ENCODE measurements around the gene KLK11.
A peak's percentile ranks its signal among the peaks of the same experiment; 100 is the strongest.

KLK11 gene

DNA sequence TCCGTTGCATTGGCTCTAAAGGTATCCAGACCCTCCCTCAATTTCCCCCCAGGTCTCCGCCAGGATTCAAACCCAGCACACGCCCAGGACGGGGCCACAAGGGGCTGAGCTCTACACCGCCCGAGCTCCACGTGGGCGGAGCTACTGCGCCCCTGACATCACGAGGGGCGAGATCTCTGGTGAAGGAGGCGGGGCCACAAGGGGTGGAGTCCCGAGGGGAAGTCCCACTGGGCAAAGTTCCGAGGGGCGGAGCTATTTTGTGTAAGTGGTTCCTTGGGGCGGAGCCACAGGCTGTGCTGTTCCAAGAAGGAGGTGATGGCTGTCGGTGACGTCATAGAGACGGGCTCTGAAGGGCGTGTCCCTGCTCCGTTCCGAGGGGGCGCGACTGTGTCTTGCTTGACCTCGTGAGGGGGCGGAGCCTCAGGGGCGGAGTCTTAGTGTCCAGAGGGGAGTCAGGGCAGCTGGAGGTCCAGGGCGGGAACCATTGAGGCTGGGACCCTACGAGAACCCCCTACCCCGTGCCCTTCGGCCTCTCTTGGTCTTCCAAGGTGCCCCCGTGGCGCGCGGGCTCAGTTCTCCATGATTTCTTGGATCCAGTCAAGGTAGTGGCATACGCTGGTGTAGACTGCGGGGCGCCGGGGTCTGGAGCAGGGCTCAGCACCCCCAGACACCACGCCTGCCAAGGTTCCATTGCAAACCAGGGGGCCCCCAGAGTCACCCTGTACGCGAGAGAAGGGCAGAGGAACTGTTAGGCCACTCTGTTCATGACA lies 23.7 kb downstream of the KLK11 start:
- no peak overlapping the region for H4K8ac ChIP-seq (ENCODE audit: low read depth, low read length)
- H2BK15ac ChIP-seq (replicated peaks; ENCODE audit: low read depth): no peak overlapping the region
- no peak overlapping the region for H2BK5ac ChIP-seq (ENCODE audit: low read length)
- H2BK120ac ChIP-seq (ENCODE audit: low read depth, low read length): no peak overlapping the region
- peak overlapping the region; percentile 53 for H3K9ac ChIP-seq (ENCODE audit: low read length)
- H3K18ac ChIP-seq (ENCODE audit: low read length): no peak overlapping the region
- no peak overlapping the region for H3K23ac ChIP-seq (ENCODE audit: low read length)
- no peak overlapping the region for H2AK5ac ChIP-seq (ENCODE audit: low read length)
- no peak overlapping the region for H3K4ac ChIP-seq (ENCODE audit: low read depth, low read length)
- H3K4me2 ChIP-seq (ENCODE audit: low read length): peak overlapping the region; percentile 62
- no peaks in the 10 kb centered on the region for H3K27me3 ChIP-seq (ENCODE audit: insufficient read depth, low read length, poor library complexity)
- H3K4me3 ChIP-seq (ENCODE audit: low read length): no peak overlapping the region
- H3K4me1 ChIP-seq (ENCODE audit: control insufficient read depth, low read depth, low read length): no peaks in the 10 kb centered on the region
- no peaks in the 10 kb centered on the region for H3K36me3 ChIP-seq (ENCODE audit: control insufficient read depth, insufficient read depth, low read length)
- peak; percentile 93 for DNase-seq
- H3K27ac ChIP-seq (ENCODE audit: low read depth, low read length): no peak overlapping the region
- no CpG with 5 or more reads among the region's 42 CpGs for WGBS (ENCODE audit: extremely low coverage, insufficient coverage, low lambda C conversion rate)
- no peaks in the 10 kb centered on the region for H3K79me2 ChIP-seq (ENCODE audit: control insufficient read depth, insufficient read depth, low read length)
- H4K5ac ChIP-seq (ENCODE audit: low read length): no peak overlapping the region
- H3K79me1 ChIP-seq (ENCODE audit: low read length): no peaks in the 10 kb centered on the region
- H3K56ac ChIP-seq (ENCODE audit: low read length): peak overlapping the region; percentile 82

DNA sequence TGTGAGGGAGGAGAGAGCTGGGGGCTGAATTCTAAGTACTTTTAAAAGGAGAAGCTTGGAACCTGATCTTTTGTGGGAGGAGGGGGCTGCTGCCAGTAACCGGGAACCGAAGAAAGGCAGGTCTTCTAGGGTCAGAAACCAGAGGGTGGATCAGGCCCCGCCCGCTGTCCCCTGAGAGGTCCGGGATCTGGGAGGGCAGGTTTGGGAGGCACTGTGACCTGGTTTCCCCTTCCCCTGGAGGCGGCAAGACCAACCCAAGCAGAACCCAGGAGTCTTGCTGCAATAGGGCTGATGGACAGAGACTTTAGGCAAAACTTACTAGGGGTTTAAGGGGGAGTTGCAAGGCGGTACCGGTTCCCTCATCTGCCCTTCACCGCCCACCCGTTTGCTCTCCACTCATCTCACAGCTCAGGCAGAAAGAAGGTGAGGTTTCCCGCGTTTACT lies 24.3 kb downstream of the KLK11 start:
- Histone ChIP-seq H3K23ac (ENCODE audit: low read length) (no peak overlapping the region), H3K4me2 (ENCODE audit: low read length) (peak overlapping the region; percentile 62), H3K27me3 (ENCODE audit: insufficient read depth, low read length, poor library complexity) (no peaks in the 10 kb centered on the region), H3K36me3 (ENCODE audit: control insufficient read depth, insufficient read depth, low read length) (no peaks in the 10 kb centered on the region), H2BK120ac (ENCODE audit: low read depth, low read length) (no peak overlapping the region), H3K9ac (ENCODE audit: low read length) (peak overlapping the region; percentile 53), H2BK5ac (ENCODE audit: low read length) (no peak overlapping the region), H3K4me3 (ENCODE audit: low read length) (no peak overlapping the region), H2AK5ac (ENCODE audit: low read length) (no peak overlapping the region), H3K18ac (ENCODE audit: low read length) (no peak overlapping the region), H3K79me2 (ENCODE audit: control insufficient read depth, insufficient read depth, low read length) (no peaks in the 10 kb centered on the region), H3K27ac (ENCODE audit: low read depth, low read length) (no peak overlapping the region), H2BK15ac (replicated peaks; ENCODE audit: low read depth) (no peak overlapping the region), H3K4me1 (ENCODE audit: control insufficient read depth, low read depth, low read length) (no peaks in the 10 kb centered on the region), H4K8ac (ENCODE audit: low read depth, low read length) (no peak overlapping the region), H3K56ac (ENCODE audit: low read length) (peak overlapping the region; percentile 82), H3K4ac (ENCODE audit: low read depth, low read length) (no peak overlapping the region), H3K79me1 (ENCODE audit: low read length) (no peaks in the 10 kb centered on the region), H4K5ac (ENCODE audit: low read length) (no peak overlapping the region)
- no peak for DNase-seq
- WGBS (ENCODE audit: extremely low coverage, insufficient coverage, low lambda C conversion rate): no CpG with 5 or more reads among the region's 12 CpGs

DNA sequence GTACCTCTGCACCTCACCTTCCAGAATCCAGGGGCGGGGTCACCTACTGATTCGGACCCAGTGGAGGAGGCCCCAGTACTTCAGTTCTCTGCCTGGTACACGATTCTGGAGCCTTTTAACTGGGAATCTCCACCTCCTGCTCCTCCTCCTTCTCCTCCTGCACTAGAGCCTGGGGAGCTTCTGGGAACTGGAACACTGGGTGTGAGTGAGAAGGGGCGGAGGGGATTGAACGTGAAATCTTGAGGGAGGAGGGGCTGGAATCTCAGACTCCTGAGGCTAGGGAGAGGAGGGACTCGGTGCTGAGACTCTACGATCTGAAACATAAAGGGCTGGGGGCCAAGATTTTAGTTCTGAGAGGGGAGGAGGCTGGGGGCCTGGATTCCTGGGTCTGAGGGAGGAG lies 24.9 kb downstream of the KLK11 start, which contains the start of gene KLK8:
Gene KLK8 (minus strand): TSS at position 90 of the 400 bp plus-strand sequence. CDS start 437 bp downstream, outside the sequence.
- Histone ChIP-seq H2BK120ac (ENCODE audit: low read depth, low read length) (no peak within 1 kb of the TSS), H3K27ac (ENCODE audit: low read depth, low read length) (no peak within 1 kb of the TSS), H3K36me3 (ENCODE audit: control insufficient read depth, insufficient read depth, low read length) (no peaks in the 10 kb centered on the region), H2BK15ac (replicated peaks; ENCODE audit: low read depth) (no peak within 1 kb of the TSS), H3K4me1 (ENCODE audit: control insufficient read depth, low read depth, low read length) (no peaks in the 10 kb centered on the region), H3K79me1 (ENCODE audit: low read length) (no peaks in the 10 kb centered on the region), H3K27me3 (ENCODE audit: insufficient read depth, low read length, poor library complexity) (no peaks in the 10 kb centered on the region), H3K23ac (ENCODE audit: low read length) (no peak within 1 kb of the TSS), H3K9ac (ENCODE audit: low read length) (peak within 1 kb of the TSS; percentile 53), H2BK5ac (ENCODE audit: low read length) (no peak within 1 kb of the TSS), H3K18ac (ENCODE audit: low read length) (no peak within 1 kb of the TSS), H4K5ac (ENCODE audit: low read length) (no peak within 1 kb of the TSS), H3K4me3 (ENCODE audit: low read length) (no peak within 1 kb of the TSS), H3K4me2 (ENCODE audit: low read length) (peak within 1 kb of the TSS; percentile 62), H2AK5ac (ENCODE audit: low read length) (no peak within 1 kb of the TSS), H3K56ac (ENCODE audit: low read length) (peak within 1 kb of the TSS; percentile 82), H4K8ac (ENCODE audit: low read depth, low read length) (no peak within 1 kb of the TSS), H3K79me2 (ENCODE audit: control insufficient read depth, insufficient read depth, low read length) (no peaks in the 10 kb centered on the region), H3K4ac (ENCODE audit: low read depth, low read length) (no peak within 1 kb of the TSS)
- no CpG with 5 or more reads among the region's 7 CpGs for WGBS (ENCODE audit: extremely low coverage, insufficient coverage, low lambda C conversion rate)
- DNase-seq: peak; percentile 47

DNA sequence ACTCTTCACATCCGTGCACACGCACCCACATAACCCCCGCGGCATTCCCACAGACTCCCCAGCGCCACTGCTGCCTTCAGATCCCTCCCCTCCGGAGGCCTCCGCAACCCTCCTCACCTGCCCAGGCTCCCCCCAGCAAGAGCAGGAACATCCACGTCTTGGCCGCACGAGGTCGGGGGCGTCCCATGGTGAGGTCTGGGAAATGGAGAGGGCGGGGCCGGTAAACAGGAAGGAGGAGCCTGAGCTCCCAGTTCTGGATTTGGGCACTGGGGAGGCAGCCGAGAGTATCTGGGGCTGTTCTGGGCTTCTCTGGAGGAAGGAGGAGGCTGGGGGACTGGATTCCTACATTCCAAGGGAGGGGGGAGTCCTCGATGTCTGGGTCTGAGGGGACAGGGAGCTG lies 25.4 kb downstream of the KLK11 start:
- Histone ChIP-seq H3K79me2 (ENCODE audit: control insufficient read depth, insufficient read depth, low read length) (no peaks in the 10 kb centered on the region), H3K23ac (ENCODE audit: low read length) (no peak overlapping the region), H3K4me3 (ENCODE audit: low read length) (no peak overlapping the region), H3K4me2 (ENCODE audit: low read length) (no peak overlapping the region), H2AK5ac (ENCODE audit: low read length) (no peak overlapping the region), H3K36me3 (ENCODE audit: control insufficient read depth, insufficient read depth, low read length) (no peaks in the 10 kb centered on the region), H3K27me3 (ENCODE audit: insufficient read depth, low read length, poor library complexity) (no peaks in the 10 kb centered on the region), H3K9ac (ENCODE audit: low read length) (peak overlapping the region; percentile 3), H3K4me1 (ENCODE audit: control insufficient read depth, low read depth, low read length) (no peaks in the 10 kb centered on the region), H4K5ac (ENCODE audit: low read length) (no peak overlapping the region), H2BK5ac (ENCODE audit: low read length) (no peak overlapping the region), H2BK120ac (ENCODE audit: low read depth, low read length) (no peak overlapping the region), H2BK15ac (replicated peaks; ENCODE audit: low read depth) (no peak overlapping the region), H3K18ac (ENCODE audit: low read length) (no peak overlapping the region), H4K8ac (ENCODE audit: low read depth, low read length) (no peak overlapping the region), H3K27ac (ENCODE audit: low read depth, low read length) (no peak overlapping the region), H3K79me1 (ENCODE audit: low read length) (no peaks in the 10 kb centered on the region), H3K4ac (ENCODE audit: low read depth, low read length) (no peak overlapping the region), H3K56ac (ENCODE audit: low read length) (peak overlapping the region; percentile 22)
- WGBS (ENCODE audit: extremely low coverage, insufficient coverage, low lambda C conversion rate): no CpG with 5 or more reads among the region's 16 CpGs
- DNase-seq: peak; percentile 76

DNA sequence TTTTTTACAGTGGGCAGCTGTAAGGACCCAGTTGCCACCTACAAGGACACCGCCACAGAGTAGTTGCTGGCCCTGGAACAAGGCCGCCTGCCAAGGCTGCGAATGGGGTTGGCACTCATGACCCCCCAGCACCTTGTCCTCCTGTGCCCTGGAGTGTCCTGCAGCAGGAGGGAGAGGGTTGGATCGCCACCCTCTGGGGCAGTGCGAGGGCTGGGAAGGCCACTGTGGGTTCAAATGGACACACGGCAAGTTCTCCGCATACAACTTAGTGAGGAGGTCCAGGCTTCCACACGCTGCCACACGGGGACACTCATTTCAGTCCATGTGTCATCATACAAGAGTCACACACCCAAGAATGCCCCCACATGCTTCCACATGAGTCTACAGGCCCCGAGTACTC lies 26.0 kb downstream of the KLK11 start:
- no peak overlapping the region for H4K8ac ChIP-seq (ENCODE audit: low read depth, low read length)
- no peak overlapping the region for H3K56ac ChIP-seq (ENCODE audit: low read length)
- H3K4me2 ChIP-seq (ENCODE audit: low read length): no peak overlapping the region
- H3K4ac ChIP-seq (ENCODE audit: low read depth, low read length): no peak overlapping the region
- H3K4me3 ChIP-seq (ENCODE audit: low read length): no peak overlapping the region
- no peaks in the 10 kb centered on the region for H3K27me3 ChIP-seq (ENCODE audit: insufficient read depth, low read length, poor library complexity)
- no peaks in the 10 kb centered on the region for H3K4me1 ChIP-seq (ENCODE audit: control insufficient read depth, low read depth, low read length)
- DNase-seq: no peak
- no peak overlapping the region for H2BK15ac ChIP-seq (replicated peaks; ENCODE audit: low read depth)
- no peak overlapping the region for H2BK120ac ChIP-seq (ENCODE audit: low read depth, low read length)
- H3K23ac ChIP-seq (ENCODE audit: low read length): no peak overlapping the region
- no peak overlapping the region for H2BK5ac ChIP-seq (ENCODE audit: low read length)
- no peaks in the 10 kb centered on the region for H3K79me1 ChIP-seq (ENCODE audit: low read length)
- H3K27ac ChIP-seq (ENCODE audit: low read depth, low read length): no peak overlapping the region
- H3K79me2 ChIP-seq (ENCODE audit: control insufficient read depth, insufficient read depth, low read length): no peaks in the 10 kb centered on the region
- no CpG with 5 or more reads among the region's 10 CpGs for WGBS (ENCODE audit: extremely low coverage, insufficient coverage, low lambda C conversion rate)
- H3K9ac ChIP-seq (ENCODE audit: low read length): no peak overlapping the region
- no peak overlapping the region for H3K18ac ChIP-seq (ENCODE audit: low read length)
- H4K5ac ChIP-seq (ENCODE audit: low read length): no peak overlapping the region
- H2AK5ac ChIP-seq (ENCODE audit: low read length): no peak overlapping the region
- H3K36me3 ChIP-seq (ENCODE audit: control insufficient read depth, insufficient read depth, low read length): no peaks in the 10 kb centered on the region

DNA sequence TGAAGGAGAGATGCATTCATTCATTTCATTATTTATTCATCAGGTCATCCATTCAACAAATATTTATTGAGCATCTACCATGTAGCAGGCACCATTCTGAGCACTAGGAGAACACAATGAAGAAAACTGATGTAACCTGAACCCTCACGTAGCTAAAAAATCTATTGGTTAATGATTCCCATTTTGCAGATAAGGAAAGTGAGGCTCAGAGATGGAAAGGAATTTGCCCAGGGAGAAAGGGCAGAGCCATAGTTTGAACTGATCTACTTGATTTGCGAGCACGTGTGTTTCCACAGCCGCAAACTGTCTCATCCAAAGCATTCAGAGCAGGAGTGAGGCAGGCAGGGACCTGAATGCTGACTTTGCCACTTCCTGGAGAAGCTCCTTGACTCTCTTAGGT lies 27.7 kb downstream of the KLK11 start:
- Histone ChIP-seq H3K56ac (ENCODE audit: low read length) (no peak overlapping the region), H3K4me2 (ENCODE audit: low read length) (no peak overlapping the region), H2BK5ac (ENCODE audit: low read length) (no peak overlapping the region), H3K23ac (ENCODE audit: low read length) (no peak overlapping the region), H4K8ac (ENCODE audit: low read depth, low read length) (no peak overlapping the region), H3K79me2 (ENCODE audit: control insufficient read depth, insufficient read depth, low read length) (no peaks in the 10 kb centered on the region), H2AK5ac (ENCODE audit: low read length) (no peak overlapping the region), H3K36me3 (ENCODE audit: control insufficient read depth, insufficient read depth, low read length) (no peaks in the 10 kb centered on the region), H3K4ac (ENCODE audit: low read depth, low read length) (no peak overlapping the region), H3K4me1 (ENCODE audit: control insufficient read depth, low read depth, low read length) (no peaks in the 10 kb centered on the region), H2BK15ac (replicated peaks; ENCODE audit: low read depth) (no peak overlapping the region), H3K27me3 (ENCODE audit: insufficient read depth, low read length, poor library complexity) (no peaks in the 10 kb centered on the region), H3K27ac (ENCODE audit: low read depth, low read length) (no peak overlapping the region), H3K79me1 (ENCODE audit: low read length) (no peaks in the 10 kb centered on the region), H4K5ac (ENCODE audit: low read length) (no peak overlapping the region), H3K4me3 (ENCODE audit: low read length) (no peak overlapping the region), H2BK120ac (ENCODE audit: low read depth, low read length) (no peak overlapping the region), H3K9ac (ENCODE audit: low read length) (no peak overlapping the region), H3K18ac (ENCODE audit: low read length) (no peak overlapping the region)
- DNase-seq: no peak
- WGBS (ENCODE audit: extremely low coverage, insufficient coverage, low lambda C conversion rate): no CpG with 5 or more reads among the region's 4 CpGs
